ENCODE measurements around the gene C1QL4. TPM values are rescaled to one million over a fixed set of nuclear protein-coding genes. Genes with fewer than 3 reads are reported as not detected.

The C1QL4 gene
- total and polyA plus RNA-seq, 2 of the 8 experiments (the other 6 are each of a cell fraction or from before 2014, with no cell fraction given): 0.28 to 0.63 TPM

GRCh38 chr12:49296034-49296835 is 40.8 kb downstream of the C1QL4 start:
- Histone ChIP-seq H3K9ac (replicated peaks in 1 of 4; ENCODE audit: extremely low read depth in 1 of 4, low read depth in 3 of 4, low read length in 3 of 4) (no peak overlapping the region), H3K4me3 (ENCODE audit: extremely low read depth in 1 of 4, insufficient read depth in 2 of 4, low read depth in 3 of 4, low read length in 4 of 4) (peak overlapping the region; percentile 4 to 59 (median 34); a peak in 7 of 8 replicates), H3K79me1 (ENCODE audit: low read depth, low read length) (no peaks in the 10 kb centered on the region), H2BK120ac (replicated peaks; ENCODE audit: low read depth, low read length) (no peak overlapping the region), H3K36me3 (ENCODE audit: control insufficient read depth in 2 of 4, insufficient read depth in 4 of 4, low read length in 3 of 4) (no peaks in the 10 kb centered on the region), H3K23ac (ENCODE audit: insufficient read length) (no peak overlapping the region), H4K5ac (ENCODE audit: insufficient read length, low read depth, low read length) (no peak overlapping the region), H3K27me3 (replicated peaks in 1 of 4; ENCODE audit: control insufficient read depth in 3 of 4, extremely low read depth in 1 of 4, insufficient read depth in 3 of 4, low read length in 3 of 4) (peaks cover 50 to 72% (median 68%) of the 10 kb centered on the region in 4 experiments), H3K79me2 (ENCODE audit: control insufficient read depth in 1 of 2, insufficient read depth in 2 of 2, low read length in 2 of 2) (no peaks in the 10 kb centered on the region), H4K8ac (ENCODE audit: extremely low read depth, insufficient read depth, low read length) (peak overlapping the region; percentile 86; the same call in 1 of the 2 replicates), H3K9me3 (ENCODE audit: insufficient read depth in 2 of 2, low read depth in 1 of 2, low read length in 1 of 2) (no peaks in the 10 kb centered on the region), H2BK5ac (ENCODE audit: low read depth, low read length) (no peak overlapping the region), H2AK5ac (ENCODE audit: low read depth, low read length) (no peak overlapping the region), H3K23me2 (ENCODE audit: low read depth, low read length) (peaks cover 11% of the 10 kb centered on the region; the same call in 1 of the 2 replicates), H2BK20ac (ENCODE audit: low read length) (no peak overlapping the region), H3K4me1 (replicated peaks in 1 of 4; ENCODE audit: control insufficient read depth in 3 of 4, insufficient read depth in 4 of 4, low read length in 3 of 4) (peaks cover 0 to 36% (median 17%) of the 10 kb centered on the region in 4 experiments; a peak in 6 of 7 replicates), H3K14ac (ENCODE audit: insufficient read length) (no peak overlapping the region), H2BK12ac (ENCODE audit: low read depth, low read length) (no peak overlapping the region), H3K18ac (ENCODE audit: extremely low read depth, low read length) (no peak overlapping the region), H3K4ac (replicated peaks; ENCODE audit: insufficient read length, low read depth, low read length) (no peak overlapping the region), H2AFZ (ENCODE audit: low read length) (0 out of 2 replicates have a peak overlapping the region, but pooled peaks have one; percentile 88), H3K27ac (ENCODE audit: low read depth, low read length) (no peak overlapping the region), H4K91ac (replicated peaks; ENCODE audit: insufficient read length, low read length) (no peak overlapping the region), H4K20me1 (replicated peaks in 1 of 2; ENCODE audit: control insufficient read depth in 1 of 2, insufficient read depth in 2 of 2, low read length in 2 of 2) (peaks cover 2 to 20% of the 10 kb centered on the region in 2 experiments), H3K4me2 (ENCODE audit: insufficient read depth in 1 of 2, low read depth in 2 of 2, low read length in 2 of 2) (peak overlapping the region; percentile 60 to 99), H3K56ac (replicated peaks; ENCODE audit: insufficient read length, low read depth, low read length) (no peak overlapping the region), H2BK15ac (ENCODE audit: low read length) (no peak overlapping the region)
- ChIA-PET POLR2A (ENCODE audit: partially characterized antibody) (interaction anchor here (1.1 to 5.0 kb wide), 9 partner anchors 14 to 165 kb away, joined by 3 to 48 read pairs (median 5); partner anchors contain the start of genes C1QL4, TUBA1B and TUBA1C), CTCF (ENCODE audit: partially characterized antibody) (interaction anchor here (0.6 to 14.4 kb wide), 31 partner anchors 9 to 729 kb away, joined by 3 to 276 read pairs (median 4); partner anchors contain the start of genes C1QL4, DNAJC22, KCNH3 and RACGAP1)
- 32% methylated on average over 46 of the region's 54 CpGs; no CpG with 5 or more reads in 1 of the 2 experiments for WGBS, 2 experiments (ENCODE audit: extremely low coverage in 1 of 2, insufficient coverage in 1 of 2, insufficient read length in 1 of 2, insufficient replicate concordance in 2 of 2, low coverage in 1 of 2, low lambda C conversion rate in 2 of 2, missing lambda C conversion rate in 1 of 2)
- DNase-seq (ENCODE audit: low read depth in 1 of 2, low spot score in 2 of 2): peak in 1 of 2 experiments; percentile 91
- FAIRE-seq: no peak
- TF ChIP-seq CEBPB (IDR thresholded peaks at IDR 0.05; ENCODE audit: low read depth, low read length) (no peak), CTCF (IDR thresholded peaks at IDR 0.05; ENCODE audit: control extremely low read depth in 1 of 3, insufficient read depth in 1 of 3, low read depth in 1 of 3, low read length in 3 of 3) (peak in 2 of 3 experiments; percentile 89; a peak in 3 of 4 replicates), KDM5A (IDR thresholded peaks at IDR 0.05; ENCODE audit: low read length) (no peak), HDAC2 (IDR thresholded peaks at IDR 0.05; ENCODE audit: borderline replicate concordance in 1 of 2, low read depth in 2 of 2, low read length in 2 of 2) (peak in 1 of 2 experiments; percentile 77; a peak in 1 of 4 replicates), RNF2 (IDR thresholded peaks at IDR 0.05; ENCODE audit: borderline replicate concordance, low read depth, low read length, missing control alignments, poor library complexity, severe bottlenecking) (no peak), EZH2 (IDR thresholded peaks at IDR 0.05; ENCODE audit: low read depth, low read length, severe bottlenecking) (no peak), ZNF274 (IDR thresholded peaks at IDR 0.05; ENCODE audit: borderline replicate concordance, extremely low read depth, low read length) (no peak)

Measured in H1 (cell line).